Stimulated activated CD4-positive, alpha-beta T cell treated with anti-CD3 and anti-CD28 coated beads, Interleukin-15, amount 100 ng/mL, for 48 hours (primary cell): ENCODE measurements around the gene ARFGAP1.
"Not testable (repeated sequence)": the region's sequence is repeated elsewhere in the genome, so short reads cannot be mapped to it uniquely, and the experiment has no call there.

Experiments
- DNase-seq, 2 donors: peaks; one replicate each; pipeline ENCODE4 v3.0.0-alpha.2; 2020; ENCODE audit warnings: low read depth in 2 of 2

ARFGAP1 gene

DNA sequence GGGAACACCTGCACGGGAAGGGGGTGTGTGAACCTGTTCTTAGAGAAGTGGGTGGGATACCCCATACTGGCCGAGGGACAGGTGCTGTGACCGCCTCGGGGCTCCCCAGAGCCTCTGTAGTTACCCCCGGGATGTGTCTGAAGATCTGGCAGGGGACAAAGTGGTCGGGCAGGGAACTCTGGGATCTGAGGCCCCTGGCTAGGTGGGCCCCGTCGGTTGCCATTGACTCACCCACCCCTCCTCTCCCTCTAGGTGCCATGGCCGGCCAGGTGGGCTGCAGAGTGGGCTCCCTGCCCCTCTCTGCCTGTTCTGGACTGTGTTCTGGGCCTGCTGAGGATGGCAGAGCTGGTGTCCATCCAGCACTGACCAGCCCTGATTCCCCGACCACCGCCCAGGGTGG is 32.6 kb upstream of the ARFGAP1 start:
- no peak for DNase-seq

DNA sequence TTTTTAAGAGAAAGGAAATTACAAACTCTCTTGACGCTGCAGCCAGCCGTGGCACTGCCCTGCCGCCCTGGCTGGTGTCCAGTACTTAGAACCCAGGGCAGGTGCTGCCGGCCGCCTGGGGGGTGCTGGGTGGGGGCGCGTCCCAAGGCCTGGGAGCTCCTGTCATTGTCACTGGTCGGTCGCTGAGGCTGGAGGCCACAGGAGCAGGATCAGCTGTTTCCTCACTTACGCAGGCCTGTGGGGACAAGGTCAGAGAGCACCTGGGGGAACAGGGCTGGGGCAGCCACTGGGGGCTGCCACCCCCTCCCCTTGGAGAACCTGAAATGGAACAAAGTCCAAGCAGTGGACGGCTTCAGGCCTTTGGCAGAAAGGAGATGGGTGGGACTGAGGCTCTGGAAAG is 31.3 kb upstream of the ARFGAP1 start:
- DNase-seq, result no peak

DNA sequence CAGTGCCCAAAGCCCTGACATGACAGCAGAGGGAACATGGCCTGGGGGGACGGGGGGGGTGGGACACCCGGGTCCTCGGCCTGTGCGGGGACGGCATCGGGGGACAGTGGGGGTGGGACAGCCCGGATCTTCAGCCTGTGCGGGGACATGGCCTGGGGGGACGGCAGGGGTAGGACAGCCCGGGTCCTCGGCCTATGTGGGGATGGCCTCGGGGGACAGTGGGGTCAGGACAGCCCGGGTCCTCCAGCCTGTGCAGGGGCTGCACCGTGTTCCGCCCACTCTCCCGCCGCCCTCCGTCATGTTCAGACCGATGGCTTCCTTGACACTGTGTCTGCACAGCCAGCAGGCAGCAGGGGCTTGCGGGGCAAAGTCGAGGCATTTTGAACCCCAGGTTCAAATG is 29.9 kb upstream of the ARFGAP1 start:
- no peak for DNase-seq

DNA sequence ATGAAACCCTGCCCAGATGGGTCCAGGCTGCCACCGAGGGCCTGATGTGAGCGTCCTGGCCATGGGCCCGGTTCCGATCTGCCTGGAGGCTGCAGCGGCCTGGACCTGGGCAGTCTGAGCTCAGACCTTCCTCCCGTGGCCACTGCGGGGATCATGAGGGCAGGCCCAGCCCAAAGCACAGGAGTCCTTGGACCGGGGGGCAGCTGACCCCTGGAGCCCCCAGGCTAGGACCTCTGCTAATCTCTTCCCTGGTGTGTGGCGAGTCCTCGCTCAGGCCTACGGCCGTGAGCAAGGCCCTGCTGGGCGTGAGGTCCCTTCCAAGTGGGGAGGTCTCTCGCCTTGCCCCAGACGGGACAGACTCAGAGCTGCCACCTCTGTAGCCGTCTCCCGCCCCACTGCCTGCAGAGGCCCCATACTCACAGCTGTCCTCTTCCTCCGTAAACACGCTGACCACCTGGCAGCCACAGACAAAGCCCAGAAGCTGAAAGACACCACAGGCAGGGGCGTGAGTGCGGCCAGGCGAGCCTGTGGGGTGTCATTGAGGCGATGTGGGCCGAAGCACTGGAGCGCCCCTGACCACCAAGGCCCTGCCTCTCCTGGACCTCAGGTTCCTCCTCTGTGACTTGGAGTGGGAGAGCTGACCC is 28.9 kb upstream of the ARFGAP1 start:
- DNase-seq, result no peak

DNA sequence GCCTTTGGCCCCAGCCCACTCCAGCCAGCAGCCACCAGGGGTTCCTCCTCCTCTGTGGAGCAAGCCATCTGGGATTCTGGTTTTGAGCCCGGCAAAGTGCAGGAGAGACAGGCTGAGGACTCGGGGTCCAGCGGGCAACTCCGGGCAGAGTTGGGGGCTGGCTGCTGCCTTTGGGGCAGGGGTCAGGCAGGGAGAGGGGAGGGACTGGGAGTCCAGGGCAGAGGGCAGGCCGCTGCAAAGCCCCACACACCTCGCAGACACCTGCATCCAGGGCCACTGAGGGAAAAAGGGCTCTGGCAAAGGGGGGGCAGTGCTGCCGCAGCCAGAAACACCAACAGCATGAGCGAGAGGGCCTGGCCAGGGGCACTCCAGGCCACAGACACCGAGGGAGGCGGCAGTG is 28.1 kb upstream of the ARFGAP1 start:
- DNase-seq, result no peak

DNA sequence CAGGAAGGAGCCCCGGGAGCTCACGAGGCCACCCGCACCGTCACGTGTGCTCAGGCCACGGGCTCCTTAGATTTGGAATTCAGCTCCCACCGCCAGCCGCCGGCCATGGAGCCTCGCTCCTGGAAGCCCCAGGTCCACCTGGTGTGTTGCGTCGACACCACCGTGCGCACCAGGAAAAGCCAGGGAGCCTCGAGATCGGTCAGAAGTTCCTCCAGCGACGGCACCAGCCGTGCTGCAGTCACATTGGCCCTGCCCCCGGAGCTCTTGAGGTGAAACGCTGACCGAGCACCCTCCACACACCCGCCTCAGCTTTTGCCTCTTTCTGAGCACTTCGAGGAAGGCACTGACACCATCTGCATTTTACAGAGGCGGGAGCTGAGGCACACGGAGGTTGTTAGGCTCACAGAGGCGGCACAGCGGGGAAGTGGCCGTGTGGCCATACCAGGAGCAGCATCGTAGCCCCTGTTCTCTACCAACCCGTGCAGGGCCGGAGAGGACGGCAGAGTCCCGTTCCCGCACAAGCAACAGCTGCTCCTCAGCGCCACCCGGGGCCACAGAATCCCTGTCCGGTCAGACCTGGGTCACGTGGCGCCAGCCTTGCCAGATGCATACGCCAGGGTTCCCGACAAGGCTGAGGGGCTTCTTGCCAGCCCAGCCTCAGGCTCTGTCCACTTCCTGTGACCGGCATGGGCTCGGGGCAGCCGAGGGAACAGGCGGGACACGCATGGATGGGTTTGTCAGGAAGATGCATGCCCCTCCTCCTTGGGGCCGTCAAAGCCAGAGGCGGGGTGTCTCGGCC is 25.9 kb upstream of the ARFGAP1 start:
- no peak for DNase-seq

DNA sequence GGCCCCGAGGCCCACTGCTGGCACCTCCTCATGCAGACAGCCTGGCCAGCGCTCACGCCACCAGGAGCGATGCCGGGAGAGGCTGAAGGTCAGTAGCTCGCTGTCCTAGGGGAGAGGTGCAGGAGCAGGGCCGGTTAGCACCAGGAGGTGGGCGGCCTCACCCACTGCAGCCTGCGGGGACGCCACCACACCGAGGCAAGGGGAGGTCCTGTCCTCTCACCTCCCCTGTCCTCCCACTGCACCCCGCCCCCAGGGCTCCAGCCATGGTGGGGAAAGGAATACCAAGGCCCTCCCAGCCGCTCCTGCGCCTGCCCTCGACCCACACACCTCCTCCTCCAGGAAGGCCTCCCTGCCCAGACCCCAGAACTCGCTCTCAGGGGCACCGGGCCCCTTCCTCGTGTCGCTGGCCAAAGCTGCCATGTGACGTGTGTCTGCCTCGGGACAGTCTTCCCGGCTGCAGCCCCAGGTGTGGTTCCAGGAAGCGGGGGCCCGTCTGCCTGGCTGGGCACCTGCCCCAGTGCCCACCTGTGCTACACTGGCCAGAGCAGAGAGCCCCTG is 24.9 kb upstream of the ARFGAP1 start:
- DNase-seq, result no peak

DNA sequence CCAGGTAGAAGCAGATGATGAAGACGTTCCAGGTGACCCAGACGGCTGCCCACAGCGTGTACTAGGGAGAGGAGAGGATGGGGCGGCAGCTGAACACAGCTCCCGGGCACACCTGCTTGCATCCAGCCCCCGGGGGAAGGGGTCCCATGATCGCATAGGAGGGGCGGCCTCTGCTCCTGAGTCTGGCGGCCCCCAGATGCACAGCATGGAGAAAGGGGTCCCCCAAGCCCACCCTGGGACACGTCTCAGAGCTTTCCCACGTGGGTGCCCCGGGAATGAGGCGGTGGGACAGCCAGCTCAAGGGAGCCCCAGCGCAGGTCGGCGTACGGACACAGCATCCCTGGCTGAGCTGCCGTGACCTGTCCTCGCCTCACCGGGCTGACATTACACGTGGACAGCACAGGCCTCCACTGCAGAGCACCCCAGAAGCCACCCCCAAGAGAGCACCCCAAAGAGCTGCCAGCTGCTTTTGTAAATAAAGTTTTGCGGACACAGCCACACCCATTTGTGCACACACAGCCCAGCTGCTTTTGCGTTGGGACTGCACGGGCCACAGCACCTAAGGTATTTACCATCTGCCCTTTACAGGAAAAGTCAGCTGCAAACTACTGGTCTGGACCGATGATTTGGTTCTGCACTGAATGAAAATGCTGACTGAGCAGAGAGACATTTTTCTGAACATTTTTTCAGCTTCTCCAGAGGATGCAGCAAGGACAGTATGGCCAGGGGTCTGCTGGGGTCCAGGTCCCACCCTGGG is 23.6 kb upstream of the ARFGAP1 start:
- DNase-seq, result no peak

DNA sequence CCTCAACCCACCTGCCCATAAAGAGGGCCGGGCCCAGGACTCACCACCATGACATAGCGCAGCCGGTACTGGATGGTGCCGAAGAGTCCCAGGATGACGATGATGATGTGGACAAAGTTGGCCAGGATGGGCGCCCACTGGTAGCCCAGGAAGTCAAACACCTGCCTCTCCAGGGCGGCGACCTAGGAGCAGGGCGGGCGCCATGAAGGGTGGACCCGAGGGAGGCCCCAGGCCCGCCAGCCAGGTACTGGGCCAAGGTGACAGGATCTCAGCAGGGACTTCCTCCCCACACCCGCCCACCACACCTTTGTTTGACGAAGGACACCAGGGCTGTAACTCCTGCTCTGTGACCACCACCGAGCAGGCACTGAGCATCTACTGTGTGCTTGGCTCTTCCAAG is 22.7 kb upstream of the ARFGAP1 start:
- no peak for DNase-seq

DNA sequence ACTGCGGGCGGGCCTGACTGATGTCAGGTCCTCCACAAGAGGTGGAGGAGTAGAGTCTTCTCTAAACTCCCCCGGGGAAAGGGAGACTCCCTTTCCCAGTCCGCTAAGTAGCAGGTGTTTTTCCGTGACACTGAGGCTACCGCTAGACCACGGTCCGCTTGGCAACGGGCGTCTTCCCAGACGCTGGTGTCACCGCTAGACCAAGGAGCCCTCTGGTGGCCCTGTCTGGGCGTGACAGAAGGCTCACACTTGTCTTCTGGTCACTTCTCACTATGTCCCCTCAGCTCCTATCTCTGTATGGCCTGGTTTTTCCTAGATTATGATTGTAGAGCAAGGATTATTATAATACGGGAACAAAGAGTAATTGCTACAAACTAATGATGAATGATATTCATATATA is 21.3 kb upstream of the ARFGAP1 start:
- DNase-seq, result not testable (repeated sequence)

DNA sequence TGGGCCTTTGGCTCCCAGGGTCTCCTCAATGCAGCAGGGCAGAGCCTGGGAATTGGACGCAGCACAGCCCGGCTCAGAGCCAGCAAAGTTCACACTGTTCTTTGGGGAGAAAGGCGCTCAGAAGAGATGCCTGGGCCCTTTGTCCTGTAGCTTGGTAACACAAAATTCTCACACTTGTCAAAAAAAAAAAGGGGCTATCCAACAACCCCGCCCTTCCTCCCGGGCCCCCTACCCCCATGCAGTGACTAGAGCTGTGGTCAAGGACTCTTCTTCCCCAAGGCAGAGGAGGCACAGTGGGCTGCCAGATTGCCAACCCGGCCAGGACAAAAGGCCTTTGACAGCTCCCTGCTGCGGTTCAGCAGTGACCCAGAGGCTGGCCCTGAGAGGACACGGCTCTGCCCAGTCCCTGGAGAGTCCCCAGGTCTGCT is 20.3 kb upstream of the ARFGAP1 start:
- DNase-seq, result no peak

DNA sequence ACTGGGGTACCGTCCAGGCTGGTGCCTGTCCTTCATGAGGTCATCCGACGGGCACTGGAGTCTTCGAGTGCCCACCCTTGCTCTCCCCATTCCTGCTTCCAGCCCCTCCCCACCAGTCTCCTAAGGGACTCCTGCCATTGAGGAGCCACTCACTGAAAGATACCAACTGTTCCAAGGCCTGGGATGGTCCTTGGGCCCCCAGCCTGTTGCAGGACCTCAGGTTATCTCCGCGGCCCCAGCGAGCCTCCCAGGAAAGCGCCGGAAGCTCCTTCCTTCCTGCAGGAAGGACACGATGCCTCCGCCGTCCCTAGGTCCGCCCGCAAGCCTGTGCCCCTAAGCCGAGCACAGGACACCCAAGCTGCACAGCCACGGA is 19.6 kb upstream of the ARFGAP1 start:
- no peak for DNase-seq

DNA sequence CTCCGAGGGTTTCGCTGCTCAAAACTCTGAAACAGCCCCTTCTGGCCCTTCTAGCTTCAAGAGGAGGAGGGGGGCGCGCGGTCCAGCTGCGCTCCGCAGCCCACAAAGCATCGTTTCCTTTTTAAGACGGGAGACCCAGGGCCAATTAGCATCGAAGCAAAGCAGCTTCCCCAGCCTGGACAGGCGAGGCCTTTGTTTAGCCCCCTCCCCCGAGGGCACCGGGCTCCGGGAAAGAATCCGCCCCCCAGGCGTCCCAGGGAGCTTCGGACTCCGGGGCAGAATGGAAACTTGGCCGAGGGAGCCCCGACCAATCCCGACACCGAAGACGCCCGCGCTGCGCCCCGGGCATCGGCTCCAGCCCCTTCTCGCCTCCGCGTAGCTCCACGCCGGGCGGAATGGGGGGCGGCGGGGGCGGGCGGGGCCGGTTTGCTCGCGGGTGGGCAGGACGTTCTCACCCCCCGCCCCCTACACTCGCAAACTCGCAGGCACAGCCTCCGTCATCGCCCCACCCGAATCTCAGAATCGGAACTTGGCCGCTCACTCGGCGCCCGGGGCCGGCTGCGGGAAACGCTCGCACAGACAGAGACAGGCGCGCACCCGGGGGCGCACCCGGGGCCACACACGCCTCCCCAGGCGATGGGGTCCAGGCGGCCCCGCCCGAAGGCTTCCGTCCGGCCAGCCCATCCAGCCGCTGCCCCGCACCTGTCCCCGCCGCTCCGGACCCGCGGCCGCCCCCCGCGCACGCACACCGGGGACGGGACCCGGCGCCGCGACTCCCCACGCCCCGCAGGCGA is 19.0 kb upstream of the ARFGAP1 start:
- no peak for DNase-seq

DNA sequence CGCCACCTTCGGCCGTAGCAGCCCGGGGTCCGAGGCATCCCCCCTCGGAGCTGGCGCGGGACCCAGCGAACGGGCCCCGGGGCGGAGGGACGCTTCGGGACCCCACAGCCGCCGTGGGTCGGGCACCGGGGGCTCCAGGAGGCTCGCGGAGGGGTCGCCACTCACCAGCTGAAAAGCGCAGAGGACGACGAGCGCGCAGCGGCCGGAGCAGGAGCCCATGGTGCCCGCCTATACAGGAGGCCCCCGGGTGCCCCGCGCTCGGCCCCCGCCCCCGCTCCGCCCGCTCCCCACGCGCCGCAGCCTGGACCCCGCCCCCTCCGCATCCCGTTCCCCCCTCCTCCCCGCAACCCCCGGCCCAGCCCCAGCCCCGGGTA is 18.4 kb upstream of the ARFGAP1 start, which contains the start of gene NKAIN4:
NKAIN4 (minus strand) TSS at position 232 of the 374 bp plus-strand sequence; CDS start at position 219, 13 bp downstream.
- no peak for DNase-seq

DNA sequence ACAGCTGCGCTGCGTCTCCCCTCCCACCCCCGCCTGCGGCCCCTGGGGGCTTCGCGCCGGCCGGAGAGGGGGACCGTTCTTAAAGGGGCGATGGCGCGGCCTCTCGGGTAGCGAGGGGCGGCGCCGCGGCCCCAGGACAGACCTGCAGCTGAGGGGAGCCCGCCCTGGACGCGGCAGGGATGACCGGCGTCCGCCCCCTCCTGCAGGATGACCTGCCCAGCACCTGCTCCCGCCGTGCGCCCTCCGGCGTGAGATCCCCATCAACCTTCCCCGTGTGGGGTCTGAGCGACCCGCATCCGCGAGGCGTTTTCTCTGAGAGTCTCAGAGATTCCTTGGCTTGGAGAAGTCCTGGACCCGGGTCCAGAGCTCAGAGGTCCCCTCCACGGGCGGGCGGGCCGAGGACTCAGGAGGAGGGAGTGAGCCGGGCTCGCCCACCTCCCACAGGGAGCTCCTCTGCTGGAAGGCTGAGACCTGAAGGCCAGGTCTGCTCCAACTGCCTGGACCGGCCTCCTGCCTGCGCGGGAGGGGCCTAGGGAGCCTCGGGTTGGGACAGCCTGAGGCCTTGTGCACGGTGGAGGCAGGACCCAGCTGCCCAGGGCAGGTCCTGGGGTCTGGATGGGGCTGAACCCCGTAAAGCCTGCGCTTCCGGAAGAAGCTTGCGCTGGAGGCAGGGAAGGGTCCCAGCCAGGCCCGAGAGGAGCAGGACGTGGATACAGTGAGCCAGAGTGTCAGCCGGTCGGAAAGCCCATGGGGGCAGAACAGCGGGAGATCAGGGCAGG is 17.8 kb upstream of the ARFGAP1 start:
- no peak for DNase-seq

DNA sequence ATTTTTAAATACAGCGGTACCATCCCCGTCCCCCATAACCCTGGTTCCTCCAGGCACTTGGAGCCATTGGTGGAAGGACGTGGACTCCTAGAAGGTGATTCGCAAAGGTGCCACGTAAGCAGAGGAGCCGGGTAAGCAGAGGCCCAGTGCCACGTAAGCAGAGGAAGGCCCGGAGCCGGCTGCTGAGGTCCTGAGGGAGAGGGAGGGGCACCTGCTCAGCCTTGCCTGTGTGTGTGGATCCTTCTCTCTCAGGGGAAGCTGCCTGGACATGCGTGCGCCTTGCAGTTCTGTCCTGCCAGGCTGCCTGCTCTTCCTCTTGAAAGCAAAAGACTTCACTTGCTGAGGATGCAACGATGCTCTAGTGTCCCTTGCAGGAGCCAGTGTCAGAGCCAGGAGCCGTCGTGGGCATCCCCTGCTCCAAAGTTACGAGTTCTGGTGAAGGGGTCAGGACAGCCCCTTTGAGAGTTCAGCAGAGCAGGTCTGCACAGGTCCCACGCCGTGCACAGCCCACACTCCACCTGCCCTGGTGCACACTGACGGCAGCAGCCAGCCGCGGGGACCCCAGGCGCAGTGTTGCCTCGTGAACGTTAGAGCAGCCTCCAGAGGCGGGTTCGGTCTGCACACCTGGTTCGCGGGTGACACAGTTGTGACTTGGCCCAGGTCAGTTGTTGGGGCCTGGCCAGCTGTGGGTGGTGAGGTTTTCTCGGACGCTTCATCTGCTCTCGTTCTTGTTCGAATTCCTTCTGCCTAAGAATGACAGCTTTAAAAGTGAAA is 16.5 kb upstream of the ARFGAP1 start:
- no peak for DNase-seq

DNA sequence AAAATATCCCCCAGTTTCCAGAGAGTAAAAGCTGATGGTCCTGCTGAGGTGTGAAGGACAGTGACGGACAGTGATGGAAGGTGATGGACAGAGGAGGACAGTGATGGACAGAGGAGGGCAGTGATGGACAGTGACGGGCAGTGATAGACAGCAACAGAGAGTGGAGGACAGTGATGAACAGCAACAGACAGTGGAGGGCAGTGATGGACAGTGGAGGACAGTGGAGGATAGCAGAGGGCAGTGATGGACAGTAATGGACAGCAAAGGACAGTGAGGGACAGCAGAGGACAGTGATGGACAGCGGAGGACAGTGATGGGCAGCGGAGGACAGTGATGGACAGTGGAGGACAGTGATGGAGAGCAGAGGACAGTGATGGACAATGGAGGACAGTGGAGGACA is 15.7 kb upstream of the ARFGAP1 start:
- no peak for DNase-seq

DNA sequence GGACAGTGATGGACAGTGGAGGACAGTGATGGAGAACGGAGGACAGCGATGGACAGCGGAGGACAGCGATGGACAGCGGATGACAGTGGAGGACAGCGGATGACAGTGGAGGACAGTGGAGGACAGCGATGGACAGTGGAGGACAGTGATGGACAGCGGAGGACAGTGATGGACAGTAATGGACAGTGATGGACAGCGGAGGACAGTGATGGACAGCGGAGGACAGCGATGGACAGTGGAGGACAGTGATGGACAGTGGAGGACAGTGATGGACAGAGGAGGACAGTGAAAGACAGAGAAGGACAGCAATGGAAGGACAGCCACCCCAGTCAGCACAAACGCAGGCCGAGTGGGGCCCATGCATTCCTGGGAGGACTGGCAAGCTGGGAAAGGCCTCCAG is 15.0 kb upstream of the ARFGAP1 start:
- DNase-seq, result no peak

DNA sequence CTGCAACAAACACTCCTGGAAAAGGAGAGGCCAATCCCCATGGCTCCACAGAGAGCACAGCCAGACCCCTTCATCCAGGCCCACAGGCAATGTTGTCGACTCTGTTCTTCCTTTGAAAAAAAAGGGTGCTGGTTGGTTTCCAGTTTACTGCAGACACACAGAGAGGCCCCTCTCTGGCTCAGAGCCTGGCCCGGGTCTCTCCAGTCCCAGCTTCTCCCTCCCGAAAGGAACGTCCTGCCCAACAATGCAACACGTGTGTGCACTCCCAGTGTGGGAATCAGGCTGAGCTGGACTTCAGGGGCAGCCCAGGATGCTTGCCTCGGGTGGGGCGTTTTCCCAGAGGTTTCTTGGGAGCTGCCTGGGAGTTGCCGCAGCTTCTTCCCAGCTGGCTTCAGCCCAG is 13.8 kb upstream of the ARFGAP1 start:
- no peak for DNase-seq
